Natural killer cell (primary cell): Measurements from ENCODE around the gene FMN1. TPM values are rescaled to one million over a fixed set of nuclear protein-coding genes. Genes with fewer than 3 reads are reported as not detected.

Source experiments
- ATAC-seq, 3 donors: fragments of 150-1000 bp in 2 of 3; fragments of 200-7000 bp in 1 of 3; cut with Tn5 transposase; 1 replicate in 1 of 3; 2 replicates in 2 of 3; pipeline ENCODE4 v1.10.0; 2021; ENCODE audit warnings: mild to moderate bottlenecking in 2 of 3, moderate library complexity in 2 of 3
- DNase-seq, 2 donors: peaks; one replicate each; pipeline versions ENCODE4 v3.0.0 to v3.0.0-alpha.2; 2013 to 2021; ENCODE audit warnings: mixed read lengths in 1 of 2
- H3K27ac ChIP-seq: one replicate; pipeline ENCODE4 v1.5.1; 2013; ENCODE audit warnings: mild to moderate bottlenecking, low read length
- H3K27me3 ChIP-seq: one replicate; pipeline ENCODE4 v1.6.1; 2013; ENCODE audit warnings: low read length; ENCODE audit not compliant: control insufficient read depth, insufficient read depth
- H3K36me3 ChIP-seq: one replicate; pipeline ENCODE4 v1.6.1; 2013; ENCODE audit warnings: low read length; ENCODE audit not compliant: control insufficient read depth, insufficient read depth
- H3K4me1 ChIP-seq: one replicate; pipeline ENCODE4 v1.6.1; 2013; ENCODE audit warnings: low read length; ENCODE audit not compliant: control insufficient read depth, insufficient read depth
- H3K4me3 ChIP-seq: one replicate; pipeline ENCODE4 v1.5.1; 2013; ENCODE audit warnings: low read length
- H3K9me3 ChIP-seq: one replicate; pipeline ENCODE4 v1.6.1; 2013; ENCODE audit warnings: low read length; ENCODE audit not compliant: control insufficient read depth, insufficient read depth
- H3K27ac Mint-ChIP-seq, 2 donors: one replicate each; pipeline ENCODE4 v1.8.0; 2022; ENCODE audit warnings: mild to moderate bottlenecking in 2 of 2, mixed read lengths in 2 of 2, moderate library complexity in 1 of 2
- H3K27me3 Mint-ChIP-seq, 2 donors: one replicate each; pipeline ENCODE4 v1.8.0; 2022; ENCODE audit warnings: low read depth in 2 of 2, mixed read lengths in 2 of 2
- H3K36me3 Mint-ChIP-seq: one replicate; pipeline ENCODE4 v1.8.0; 2022; ENCODE audit warnings: mixed read lengths
- H3K4me1 Mint-ChIP-seq, 2 donors: one replicate each; pipeline ENCODE4 v1.8.0; 2022; ENCODE audit warnings: mixed read lengths in 2 of 2
- H3K4me3 Mint-ChIP-seq: one replicate; pipeline ENCODE4 v1.8.0; 2022; ENCODE audit warnings: mild to moderate bottlenecking, moderate library complexity, mixed read lengths
- H3K9me3 Mint-ChIP-seq, 2 donors: one replicate each; pipeline ENCODE4 v1.8.0; 2022; ENCODE audit warnings: mixed read lengths in 2 of 2
- CTCF ChIP-seq: fragments of 200-600 bp; IDR thresholded peaks from one replicate; pipeline ENCODE4 v1.8.0; 2022; ENCODE audit warnings: antibody characterized with exemption
- WGBS: methylation state at CpG from one replicate; pipeline ENCODE4 v1.1.7; 2013; ENCODE audit warnings: missing lambda C conversion rate; ENCODE audit not compliant: insufficient coverage; 5-methylcytosine and 5-hydroxymethylcytosine counted together
- intact Hi-C: fragments of 100-400 bp; cut with micrococcal nuclease; formaldehyde crosslinking; loops from one replicate; pipeline ENCODE4 v1.14.2; 2022
- total RNA-seq, 4 donors: library from RNA; stranded (reverse); fragments of 120-200 nt in 1 of 4; gene quantifications; one replicate each; pipeline versions ENCODE4 v1.2.3 to v1.2.4, GENCODE V29; 2013 to 2022

FMN1 gene
- total RNA-seq, 3 donors from 2014 or later (not counting 1 experiment from before 2014, with no cell fraction given) = 2.0 to 19.2 (median 2.2) TPM

GRCh38 chr15:32803631-32804030 lies 390.9 kb downstream of the FMN1 start:
- ATAC-seq = no peak

GRCh38 chr15:32802286-32802936 lies 392.1 kb downstream of the FMN1 start:
- Mint-ChIP-seq H3K36me3 (no peaks in the 10 kb centered on the region), H3K9me3 (peaks cover 0 to 2% of the 10 kb centered on the region in 2 donors), H3K27ac (no peak overlapping the region), H3K4me3 (no peak overlapping the region), H3K27me3 (peaks cover 0 to 48% of the 10 kb centered on the region in 2 donors), H3K4me1 (peaks cover 9 to 10% of the 10 kb centered on the region in 2 donors)
- Histone ChIP-seq H3K27me3 (peaks cover 2% of the 10 kb centered on the region), H3K36me3 (no peaks in the 10 kb centered on the region), H3K4me1 (no peaks in the 10 kb centered on the region), H3K9me3 (no peaks in the 10 kb centered on the region), H3K27ac (no peak overlapping the region), H3K4me3 (no peak overlapping the region)
- no peak for ATAC-seq
- intact Hi-C loops = no loop called here
- 12% methylated on average over 9 of the region's 10 CpGs for WGBS
- TF ChIP-seq CTCF = no peak
- no peak for DNase-seq

More at GRCh38 chr15:32803631-32804030, 390.9 kb downstream of the FMN1 start:
- peaks cover 0 to 51% of the 10 kb centered on the region in 2 donors for H3K27me3 Mint-ChIP-seq
- WGBS = 95% methylated on average over 3 of the region's 3 CpGs
- H3K36me3 ChIP-seq = no peaks in the 10 kb centered on the region
- no peaks in the 10 kb centered on the region for H3K36me3 Mint-ChIP-seq
- H3K4me1 Mint-ChIP-seq = peaks cover 9 to 10% of the 10 kb centered on the region in 2 donors
- no peak overlapping the region for H3K4me3 ChIP-seq
- peaks cover 0 to 2% of the 10 kb centered on the region in 2 donors for H3K9me3 Mint-ChIP-seq
- H3K27ac Mint-ChIP-seq = no peak overlapping the region
- no peaks in the 10 kb centered on the region for H3K9me3 ChIP-seq
- intact Hi-C loops = no loop called here
- H3K4me3 Mint-ChIP-seq = no peak overlapping the region
- TF ChIP-seq CTCF = no peak
- DNase-seq = no peak
- no peaks in the 10 kb centered on the region for H3K4me1 ChIP-seq
- peaks cover 2% of the 10 kb centered on the region for H3K27me3 ChIP-seq
- H3K27ac ChIP-seq = no peak overlapping the region

- ATAC-seq (no peak), DNase-seq (no peak)
- intact Hi-C loops = no loop called here
- no peak overlapping the region for H3K4me3 ChIP-seq
- TF ChIP-seq CTCF = no peak
- H3K9me3 ChIP-seq = no peaks in the 10 kb centered on the region
- 83% methylated on average over 6 of the region's 6 CpGs for WGBS
- Mint-ChIP-seq H3K36me3 (no peaks in the 10 kb centered on the region), H3K4me3 (no peak overlapping the region), H3K27ac (no peak overlapping the region), H3K27me3 (peaks cover 0 to 28% of the 10 kb centered on the region in 2 donors), H3K9me3 (peaks cover 0 to 2% of the 10 kb centered on the region in 2 donors), H3K4me1 (peaks cover 9 to 10% of the 10 kb centered on the region in 2 donors)
- H3K36me3 ChIP-seq = no peaks in the 10 kb centered on the region
- H3K4me1 ChIP-seq = no peaks in the 10 kb centered on the region
- peaks cover 2% of the 10 kb centered on the region for H3K27me3 ChIP-seq
- no peak overlapping the region for H3K27ac ChIP-seq
Observed at GRCh38 chr15:32799936-32800535, 394.5 kb downstream of the FMN1 start.
